HL-60 (cell line): ENCODE results near the gene RSRC2.
A peak's percentile ranks its signal among the peaks of the same experiment; 100 is the strongest.
"Not testable (repeated sequence)": the region's sequence is repeated elsewhere in the genome, so short reads cannot be mapped to it uniquely, and the experiment has no call there.

ENCODE experiments used
- DNase-seq, 2 experiments: peaks; one replicate each; pipeline ENCODE4 v3.0.0-alpha.2; 2010 to 2020; ENCODE audit warnings: low read depth in 1 of 2, low spot score in 1 of 2
- H3K27ac ChIP-seq: fragments of 250-450 bp; sonication (Bioruptor Pico); replicated peaks from 2 replicates; pipeline ENCODE4 v1.5.1; 2020; ENCODE audit warnings: mild to moderate bottlenecking, moderate library complexity
- H3K27me3 ChIP-seq: fragments of 250-450 bp; sonication (Bioruptor Pico); 2 replicates; pipeline ENCODE4 v1.5.1; 2021; ENCODE audit warnings: mild to moderate bottlenecking, moderate library complexity; ENCODE audit not compliant: insufficient read depth, poor library complexity, severe bottlenecking
- H3K4me3 ChIP-seq: replicated peaks from 2 replicates; pipeline ENCODE4 v1.5.1; 2011; ENCODE audit warnings: mild to moderate bottlenecking, control low read depth, low read length; ENCODE audit not compliant: insufficient read depth
- CTCF ChIP-seq: IDR thresholded peaks from one replicate; pipeline ENCODE4 v1.5.1; 2011; ENCODE audit warnings: low read length, control low read depth, inconsistent platforms; ENCODE audit not compliant: insufficient read depth
- GABPA ChIP-seq: IDR thresholded peaks from 2 replicates; pipeline ENCODE4 v1.6.1; 2012; ENCODE audit warnings: low read depth
- POLR2AphosphoS5 ChIP-seq: IDR thresholded peaks from 2 replicates; pipeline ENCODE4 v1.6.1; 2012; ENCODE audit warnings: low read depth
- REST ChIP-seq: IDR thresholded peaks from 2 replicates; pipeline ENCODE4 v1.6.1; 2012; ENCODE audit warnings: low read depth; ENCODE audit not compliant: insufficient replicate concordance
- SPI1 ChIP-seq: IDR thresholded peaks from 2 replicates; pipeline ENCODE4 v1.6.1; 2012; ENCODE audit warnings: low read depth, mild to moderate bottlenecking, borderline replicate concordance

Gene RSRC2

DNA sequence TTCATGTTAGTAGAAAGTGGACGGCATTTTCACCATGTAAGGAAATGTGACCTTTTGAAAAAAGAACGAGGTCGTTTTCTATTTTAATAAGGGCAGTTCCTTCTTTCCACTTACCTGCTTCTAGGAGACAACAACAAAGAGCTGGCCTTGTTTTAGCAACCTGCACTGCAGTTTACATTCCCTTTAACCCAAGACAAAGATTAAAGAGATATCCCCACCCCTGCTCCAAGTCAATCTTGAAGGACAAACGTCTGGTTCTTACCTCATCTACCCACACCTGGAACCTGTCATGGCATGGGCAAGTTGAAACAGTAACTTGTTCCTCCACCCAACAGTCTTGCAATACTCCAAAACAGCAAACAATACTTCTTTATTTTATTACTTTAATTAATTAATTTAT, 58.8 kb downstream of the RSRC2 start:
- no peak for DNase-seq
- Histone ChIP-seq H3K27me3 (no peaks in the 10 kb centered on the region), H3K27ac (no peak overlapping the region), H3K4me3 (no peak overlapping the region)
- TF ChIP-seq SPI1 (no peak), POLR2AphosphoS5 (no peak), REST (no peak), CTCF (no peak), GABPA (no peak)

GRCh38 chr12:122464317-122465042, 62.3 kb downstream of the RSRC2 start:
- H3K27me3 ChIP-seq, H3K27ac ChIP-seq, H3K4me3 ChIP-seq: not testable (repeated sequence)
- peak in 1 of 2 experiments; percentile 27 for DNase-seq

DNA sequence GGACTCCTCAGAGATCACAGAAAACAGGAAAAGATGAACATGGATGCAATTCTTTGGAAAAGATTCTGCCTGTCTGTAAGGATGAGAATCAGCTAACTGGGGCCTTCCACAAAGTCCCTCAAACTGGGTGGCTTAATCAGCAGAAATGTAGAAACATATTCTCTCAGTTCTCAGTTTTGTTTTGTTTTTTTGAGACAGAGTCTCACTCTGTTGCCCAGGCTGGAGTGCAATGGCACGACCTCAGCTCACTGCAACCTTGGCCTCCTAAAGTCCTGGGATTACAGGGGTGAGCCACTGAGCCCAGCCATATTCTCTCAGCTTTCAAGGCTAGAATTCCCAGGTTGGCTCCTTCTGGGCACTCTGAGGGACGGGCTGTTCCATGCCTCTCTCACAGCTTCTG, 66.1 kb downstream of the RSRC2 start:
- no peak for DNase-seq
- Histone ChIP-seq H3K4me3 (no peak overlapping the region), H3K27ac (no peak overlapping the region), H3K27me3 (no peaks in the 10 kb centered on the region)
- TF ChIP-seq GABPA (no peak), POLR2AphosphoS5 (no peak), CTCF (no peak), REST (no peak), SPI1 (no peak)

DNA sequence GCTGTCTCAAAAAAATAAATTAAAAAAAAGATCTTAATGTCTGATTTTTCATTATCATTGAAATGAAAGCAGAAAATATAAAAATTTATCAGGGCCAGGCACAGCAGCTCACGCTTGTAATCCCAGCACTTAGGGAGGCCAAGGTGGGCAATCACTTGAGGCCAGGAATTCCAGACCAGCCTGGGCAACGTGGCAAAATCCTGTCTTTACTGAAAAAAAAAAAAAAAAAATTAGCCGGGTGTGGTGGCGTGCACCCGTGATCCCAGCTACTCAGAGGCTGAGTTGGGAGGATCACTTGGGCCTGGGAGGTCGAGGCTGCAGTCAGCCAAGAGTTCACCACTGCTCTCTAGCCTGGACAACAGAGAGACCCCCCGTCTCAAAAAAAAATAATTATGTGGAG, 66.7 kb downstream of the RSRC2 start:
- DNase-seq: no peak
- TF ChIP-seq SPI1 (no peak), GABPA (no peak), POLR2AphosphoS5 (no peak), CTCF (no peak), REST (no peak)
- Histone ChIP-seq H3K27ac (no peak overlapping the region), H3K27me3 (no peaks in the 10 kb centered on the region), H3K4me3 (no peak overlapping the region)
